ENCODE results near the gene CCDC88C.

Gene CCDC88C

DNA sequence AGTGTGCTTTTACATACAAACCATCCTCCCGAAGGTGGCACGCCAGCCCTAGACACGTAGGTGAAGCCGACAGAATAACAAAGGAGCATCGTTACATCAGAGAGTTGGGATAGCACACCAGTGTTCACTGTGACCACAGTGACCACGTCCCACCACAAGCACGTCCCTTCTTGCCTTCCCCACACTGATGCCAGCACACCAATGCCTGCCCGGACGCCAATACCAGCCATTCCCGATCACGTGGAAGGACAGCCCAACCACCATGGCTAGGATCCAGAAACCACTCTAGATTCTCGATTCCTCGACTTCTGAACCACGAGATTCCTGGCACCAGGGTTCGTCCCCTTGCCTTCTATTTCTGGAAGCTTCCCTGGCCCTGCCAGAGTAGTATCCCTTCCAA, 125.1 kb downstream of the CCDC88C start:
- no peak overlapping the region for H3K9ac ChIP-seq (ENCODE audit: low read length)
- peaks cover 24% of the 10 kb centered on the region for H3K36me3 ChIP-seq (ENCODE audit: control insufficient read depth, insufficient read depth, low read length)
- no peaks in the 10 kb centered on the region for H3K4me1 ChIP-seq (ENCODE audit: control insufficient read depth, insufficient read depth, low read length)
- H3K27ac ChIP-seq (ENCODE audit: low read depth, low read length) = no peak overlapping the region
- H3K4me3 ChIP-seq (ENCODE audit: low read length) = no peak overlapping the region
- H3K27me3 ChIP-seq (ENCODE audit: control insufficient read depth, insufficient read depth, low read length) = no peaks in the 10 kb centered on the region

DNA sequence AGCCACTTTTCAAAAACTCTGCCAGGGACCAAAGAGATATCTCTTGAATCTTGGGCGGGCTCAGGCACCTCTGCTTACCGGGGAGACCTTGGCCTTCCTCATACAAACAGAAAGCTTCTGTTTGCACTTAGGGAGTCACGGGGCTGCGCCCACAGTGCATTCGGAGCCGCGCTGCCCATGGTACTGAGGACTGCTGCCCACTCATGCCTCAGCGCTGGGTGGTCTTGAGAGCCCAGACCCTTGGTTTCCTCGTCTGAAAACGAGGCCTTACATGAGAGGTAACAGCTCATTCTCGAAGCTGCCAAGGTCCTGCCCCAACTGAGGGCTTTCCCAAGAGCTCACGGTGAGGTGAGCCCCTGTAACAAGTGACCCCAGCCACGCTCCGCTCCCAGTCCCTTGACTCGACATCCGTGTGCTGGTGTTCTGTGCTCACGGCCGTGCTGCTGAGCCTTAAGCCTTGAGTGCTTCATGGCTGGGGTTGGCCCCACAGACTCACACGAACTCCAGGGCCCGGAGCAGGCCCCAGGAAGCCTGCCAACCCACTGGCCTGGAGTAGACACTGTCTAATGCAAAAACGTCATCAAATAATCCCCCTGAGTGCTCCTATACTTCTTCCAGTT, 125.7 kb downstream of the CCDC88C start:
- Histone ChIP-seq H3K27ac (ENCODE audit: low read depth, low read length) (no peak overlapping the region), H3K36me3 (ENCODE audit: control insufficient read depth, insufficient read depth, low read length) (peaks cover 22% of the 10 kb centered on the region)

DNA sequence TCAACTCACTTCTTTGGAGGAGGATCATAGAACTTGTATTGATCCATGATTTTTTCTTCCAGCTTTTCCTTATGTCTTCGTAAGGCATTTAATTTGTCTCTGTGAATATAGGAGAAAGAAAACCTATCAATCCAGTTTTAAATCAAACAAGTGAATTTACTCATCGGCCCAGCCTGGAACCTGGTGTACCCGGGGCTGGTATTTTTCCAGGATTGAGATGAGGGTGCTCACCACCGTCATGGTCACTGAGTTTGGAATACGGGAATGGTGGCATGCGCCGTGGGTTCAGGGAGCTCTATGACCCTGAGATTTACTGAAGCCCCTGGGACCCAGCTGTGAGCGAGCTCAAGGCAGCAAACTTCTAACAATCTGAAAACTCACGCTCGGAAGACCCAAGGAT, 126.6 kb downstream of the CCDC88C start:
- Histone ChIP-seq H3K27me3 (ENCODE audit: control insufficient read depth, insufficient read depth, low read length) (no peaks in the 10 kb centered on the region), H3K27ac (ENCODE audit: low read depth, low read length) (no peak overlapping the region), H3K36me3 (ENCODE audit: control insufficient read depth, insufficient read depth, low read length) (peaks cover 14% of the 10 kb centered on the region), H3K4me3 (ENCODE audit: low read length) (no peak overlapping the region), H3K9ac (ENCODE audit: low read length) (no peak overlapping the region), H3K4me1 (ENCODE audit: control insufficient read depth, insufficient read depth, low read length) (no peaks in the 10 kb centered on the region)

More for the DNA sequence above, 125.7 kb downstream of the CCDC88C start:
- Histone ChIP-seq H3K4me1 (ENCODE audit: control insufficient read depth, insufficient read depth, low read length) (no peaks in the 10 kb centered on the region), H3K27me3 (ENCODE audit: control insufficient read depth, insufficient read depth, low read length) (no peaks in the 10 kb centered on the region), H3K9ac (ENCODE audit: low read length) (no peak overlapping the region), H3K4me3 (ENCODE audit: low read length) (no peak overlapping the region)

DNA sequence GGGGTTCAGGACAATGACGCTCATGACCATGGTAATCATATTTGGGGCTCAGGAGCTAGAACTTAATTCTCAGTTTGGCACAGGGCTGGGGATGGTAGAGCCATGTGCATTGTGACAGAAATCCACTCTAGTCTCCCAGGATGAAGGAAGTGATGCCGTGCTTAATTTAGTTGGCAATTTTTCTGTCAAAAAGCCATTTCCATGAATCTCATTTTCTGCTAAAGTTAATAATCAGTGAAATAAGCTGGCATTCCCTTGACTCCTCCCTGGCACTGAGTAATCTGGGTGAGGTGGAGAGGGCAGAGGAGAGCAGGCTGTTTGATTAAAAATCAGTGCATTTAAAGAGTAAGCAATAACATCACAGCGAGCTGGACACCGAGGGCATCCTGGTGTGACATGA, 128.2 kb downstream of the CCDC88C start:
- Histone ChIP-seq H3K4me3 (ENCODE audit: low read length) (no peak overlapping the region), H3K36me3 (ENCODE audit: control insufficient read depth, insufficient read depth, low read length) (peaks cover 11% of the 10 kb centered on the region), H3K27ac (ENCODE audit: low read depth, low read length) (no peak overlapping the region), H3K27me3 (ENCODE audit: control insufficient read depth, insufficient read depth, low read length) (no peaks in the 10 kb centered on the region), H3K9ac (ENCODE audit: low read length) (no peak overlapping the region), H3K4me1 (ENCODE audit: control insufficient read depth, insufficient read depth, low read length) (no peaks in the 10 kb centered on the region)

DNA sequence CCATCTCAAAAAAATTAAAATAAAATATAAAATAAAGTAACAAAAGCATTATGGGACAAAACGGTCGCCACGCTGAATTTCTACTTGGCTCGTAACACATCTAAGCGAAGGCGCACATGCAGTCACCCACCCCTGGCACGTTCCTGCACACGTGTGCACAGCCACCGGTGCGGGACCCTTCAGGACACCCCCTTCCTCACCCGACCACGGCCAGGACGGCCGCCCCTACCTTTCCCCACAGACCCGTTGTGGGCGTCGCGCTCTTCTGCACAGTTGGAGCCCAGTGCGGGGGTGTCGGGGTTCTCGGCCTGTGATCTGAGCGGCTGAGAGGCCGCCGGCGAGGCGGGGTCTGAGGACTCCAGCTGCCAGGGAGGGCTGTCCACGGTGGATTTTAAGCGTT, 128.7 kb downstream of the CCDC88C start:
- Histone ChIP-seq H3K9ac (ENCODE audit: low read length) (no peak overlapping the region), H3K4me3 (ENCODE audit: low read length) (no peak overlapping the region), H3K36me3 (ENCODE audit: control insufficient read depth, insufficient read depth, low read length) (peaks cover 8% of the 10 kb centered on the region), H3K27me3 (ENCODE audit: control insufficient read depth, insufficient read depth, low read length) (no peaks in the 10 kb centered on the region), H3K4me1 (ENCODE audit: control insufficient read depth, insufficient read depth, low read length) (no peaks in the 10 kb centered on the region), H3K27ac (ENCODE audit: low read depth, low read length) (no peak overlapping the region)

DNA sequence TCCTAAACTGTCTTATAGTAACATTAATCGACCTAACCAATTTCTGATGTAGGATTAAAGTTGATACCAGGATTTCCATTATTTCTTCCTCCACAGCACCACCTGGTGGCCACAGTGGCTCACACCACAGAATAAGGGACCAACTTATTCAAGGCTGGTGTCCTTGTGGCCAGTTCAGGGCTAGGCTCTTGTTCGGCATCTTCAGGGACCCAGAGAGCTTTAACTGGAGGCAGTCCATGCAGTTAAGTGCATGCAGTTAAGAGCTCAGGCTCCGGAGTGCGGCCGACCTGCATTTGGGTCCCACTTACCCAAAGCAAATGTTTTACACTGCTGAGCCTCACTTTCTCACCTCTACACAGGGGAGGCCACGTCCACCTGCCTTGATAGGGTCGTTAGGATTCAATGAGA, 131.1 kb downstream of the CCDC88C start:
- Histone ChIP-seq H3K4me1 (ENCODE audit: control insufficient read depth, insufficient read depth, low read length) (no peaks in the 10 kb centered on the region), H3K27ac (ENCODE audit: low read depth, low read length) (no peak overlapping the region), H3K4me3 (ENCODE audit: low read length) (no peak overlapping the region), H3K9ac (ENCODE audit: low read length) (no peak overlapping the region), H3K36me3 (ENCODE audit: control insufficient read depth, insufficient read depth, low read length) (no peaks in the 10 kb centered on the region), H3K27me3 (ENCODE audit: control insufficient read depth, insufficient read depth, low read length) (no peaks in the 10 kb centered on the region)

DNA sequence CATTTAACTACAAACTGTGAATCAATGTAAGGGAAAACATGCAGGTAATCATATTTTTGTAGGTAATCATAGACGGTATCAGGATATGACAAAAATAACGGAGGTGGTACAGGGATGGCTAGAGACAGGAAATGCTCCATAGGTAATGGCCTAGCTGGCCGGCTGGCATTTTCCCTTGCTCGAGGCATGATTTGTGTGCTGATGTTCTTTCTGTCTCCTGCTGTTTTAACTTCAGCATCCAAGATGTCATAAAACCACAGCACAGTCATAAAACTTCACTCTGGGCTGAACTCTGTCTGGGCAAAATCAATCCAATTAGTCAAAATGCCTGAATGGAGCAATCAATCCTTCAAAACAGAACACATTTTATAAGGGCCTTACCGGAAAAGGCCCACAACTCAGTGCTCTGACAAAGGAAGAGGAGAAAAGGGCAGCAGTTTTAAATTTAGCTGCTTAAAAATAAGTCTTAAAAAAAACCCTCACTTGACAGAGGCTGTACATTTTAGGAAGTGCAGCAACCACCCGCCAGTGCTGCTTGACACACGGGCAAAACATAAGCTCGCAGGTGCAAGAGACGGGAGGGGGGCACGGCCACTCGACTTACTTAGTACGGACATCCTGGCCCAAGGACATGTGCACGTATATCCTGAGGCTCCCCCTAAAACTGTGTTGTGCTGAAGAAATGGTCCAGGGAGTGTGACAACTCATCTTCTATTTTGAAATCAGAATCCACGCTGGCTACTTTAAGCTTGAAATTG, 132.7 kb downstream of the CCDC88C start:
- no peak overlapping the region for H3K9ac ChIP-seq (ENCODE audit: low read length)
- no peaks in the 10 kb centered on the region for H3K36me3 ChIP-seq (ENCODE audit: control insufficient read depth, insufficient read depth, low read length)
- H3K27ac ChIP-seq (ENCODE audit: low read depth, low read length) = peak overlapping the region; percentile 38
- no peaks in the 10 kb centered on the region for H3K4me1 ChIP-seq (ENCODE audit: control insufficient read depth, insufficient read depth, low read length)
- H3K4me3 ChIP-seq (ENCODE audit: low read length) = no peak overlapping the region
- no peaks in the 10 kb centered on the region for H3K27me3 ChIP-seq (ENCODE audit: control insufficient read depth, insufficient read depth, low read length)

DNA sequence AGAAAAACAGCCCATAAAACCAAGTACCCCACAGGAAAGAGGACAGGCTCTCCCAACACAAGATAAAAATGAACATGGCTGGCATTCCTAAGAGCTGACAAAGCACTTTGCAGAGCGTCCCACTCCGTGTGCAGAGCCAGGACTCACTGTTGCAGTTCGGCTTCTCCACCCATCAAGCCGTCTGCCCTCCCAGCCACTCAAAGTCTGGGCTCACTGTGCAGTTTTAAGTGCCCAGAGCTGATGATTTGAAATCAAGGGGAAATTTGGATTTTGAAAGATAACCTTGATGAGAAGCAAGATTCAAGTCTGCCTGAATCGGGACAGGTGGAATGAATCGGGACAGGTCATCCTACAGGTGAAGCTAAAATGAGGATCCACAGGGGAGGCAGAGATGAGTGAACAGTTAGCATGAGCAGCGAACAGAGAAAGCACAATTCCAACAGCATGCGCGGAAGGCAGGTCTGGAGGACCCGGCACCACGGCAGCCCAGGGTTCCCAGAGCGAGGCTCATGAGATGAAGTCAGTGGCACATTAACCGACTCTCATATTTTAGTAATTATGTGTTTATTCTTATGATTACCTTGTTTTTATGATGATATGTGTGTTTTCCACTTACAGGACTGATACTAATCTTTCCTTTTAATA, 133.4 kb downstream of the CCDC88C start:
- Histone ChIP-seq H3K4me3 (ENCODE audit: low read length) (no peak overlapping the region), H3K36me3 (ENCODE audit: control insufficient read depth, insufficient read depth, low read length) (no peaks in the 10 kb centered on the region)

DNA sequence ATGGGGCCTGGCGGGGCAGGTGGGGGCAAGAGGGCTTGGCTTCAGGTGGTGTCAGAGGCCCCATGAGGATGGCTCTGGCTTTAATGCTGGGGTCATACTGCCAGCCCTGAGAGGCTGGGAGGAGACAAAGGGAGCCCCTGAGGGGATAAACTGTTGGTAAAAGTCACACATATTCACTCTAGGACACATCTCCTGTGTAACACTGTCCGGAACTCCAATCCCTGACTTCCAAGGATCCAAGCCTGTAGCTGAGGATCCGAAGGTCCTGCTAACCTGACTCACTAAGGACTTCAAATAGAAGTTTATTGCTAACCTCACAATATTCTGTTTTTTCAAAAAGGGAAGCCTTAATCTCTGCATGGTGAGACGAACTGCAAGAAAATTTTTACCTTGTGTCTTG, 134.0 kb downstream of the CCDC88C start:
- Histone ChIP-seq H3K9ac (ENCODE audit: low read length) (no peak overlapping the region), H3K36me3 (ENCODE audit: control insufficient read depth, insufficient read depth, low read length) (no peaks in the 10 kb centered on the region), H3K4me1 (ENCODE audit: control insufficient read depth, insufficient read depth, low read length) (no peaks in the 10 kb centered on the region), H3K4me3 (ENCODE audit: low read length) (no peak overlapping the region), H3K27me3 (ENCODE audit: control insufficient read depth, insufficient read depth, low read length) (no peaks in the 10 kb centered on the region), H3K27ac (ENCODE audit: low read depth, low read length) (peak overlapping the region; percentile 6)

More for the DNA sequence above, 133.4 kb downstream of the CCDC88C start:
- Histone ChIP-seq H3K9ac (ENCODE audit: low read length) (no peak overlapping the region), H3K4me1 (ENCODE audit: control insufficient read depth, insufficient read depth, low read length) (no peaks in the 10 kb centered on the region), H3K27ac (ENCODE audit: low read depth, low read length) (peak overlapping the region; percentile 38), H3K27me3 (ENCODE audit: control insufficient read depth, insufficient read depth, low read length) (no peaks in the 10 kb centered on the region)

DNA sequence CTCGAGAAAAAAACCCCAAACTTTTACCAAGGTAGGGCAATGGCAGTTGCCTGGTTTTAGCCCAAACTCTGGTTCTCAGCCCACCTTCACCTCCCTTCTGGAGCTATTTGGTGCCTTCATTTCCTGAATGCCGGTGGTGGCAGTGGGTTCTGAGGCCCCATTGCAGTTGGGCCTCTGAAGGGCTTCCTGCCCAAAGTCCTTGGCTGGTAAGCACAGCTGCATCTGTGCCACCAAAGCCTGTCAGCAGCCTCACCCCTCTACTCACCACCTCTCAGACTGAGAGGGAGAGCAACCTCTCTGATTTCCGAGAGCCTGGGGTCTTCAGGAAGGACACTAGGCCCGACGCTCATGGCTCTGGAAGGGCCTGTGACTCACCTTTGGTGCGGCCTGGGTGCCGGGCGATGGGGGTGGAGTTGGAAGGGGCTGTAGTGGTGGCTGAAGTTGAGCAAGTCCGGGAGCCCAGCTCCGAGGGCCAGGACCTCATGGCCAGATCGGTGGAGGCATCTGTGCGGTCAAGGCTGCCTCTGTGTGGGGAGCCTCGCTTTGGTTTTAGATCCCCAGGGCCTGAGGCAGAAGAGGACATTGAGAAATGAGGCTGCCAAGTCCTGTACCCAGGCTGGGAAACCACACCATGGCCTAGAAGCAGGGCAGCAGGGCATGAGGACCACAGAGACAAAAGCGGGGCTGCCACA, 134.5 kb downstream of the CCDC88C start:
- H3K36me3 ChIP-seq (ENCODE audit: control insufficient read depth, insufficient read depth, low read length) = no peaks in the 10 kb centered on the region
- H3K27ac ChIP-seq (ENCODE audit: low read depth, low read length) = no peak overlapping the region
- no peak overlapping the region for H3K9ac ChIP-seq (ENCODE audit: low read length)
- no peak overlapping the region for H3K4me3 ChIP-seq (ENCODE audit: low read length)
- H3K27me3 ChIP-seq (ENCODE audit: control insufficient read depth, insufficient read depth, low read length) = no peaks in the 10 kb centered on the region
- no peaks in the 10 kb centered on the region for H3K4me1 ChIP-seq (ENCODE audit: control insufficient read depth, insufficient read depth, low read length)

DNA sequence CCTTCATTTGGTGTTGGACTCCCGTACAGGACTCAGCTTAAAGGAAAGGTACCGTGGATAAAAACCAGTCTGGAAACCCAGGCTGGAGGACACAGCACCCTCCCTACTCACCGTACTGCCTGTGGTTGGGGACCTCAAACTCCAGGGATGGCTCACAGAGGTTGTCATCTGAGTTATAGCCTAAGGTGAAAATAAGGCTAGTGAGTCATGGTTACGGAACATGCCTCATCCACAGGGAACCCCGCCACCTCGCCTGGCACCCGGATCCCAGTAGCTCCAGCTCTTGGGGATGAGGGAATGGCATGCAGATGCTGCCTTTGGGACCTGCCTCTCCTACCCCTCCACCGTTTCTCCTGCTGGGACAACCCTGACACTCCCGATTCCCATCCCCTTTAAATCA, 136.3 kb downstream of the CCDC88C start:
- Histone ChIP-seq H3K4me1 (ENCODE audit: control insufficient read depth, insufficient read depth, low read length) (no peaks in the 10 kb centered on the region), H3K4me3 (ENCODE audit: low read length) (no peak overlapping the region), H3K27ac (ENCODE audit: low read depth, low read length) (no peak overlapping the region), H3K9ac (ENCODE audit: low read length) (no peak overlapping the region), H3K36me3 (ENCODE audit: control insufficient read depth, insufficient read depth, low read length) (no peaks in the 10 kb centered on the region), H3K27me3 (ENCODE audit: control insufficient read depth, insufficient read depth, low read length) (no peaks in the 10 kb centered on the region)

DNA sequence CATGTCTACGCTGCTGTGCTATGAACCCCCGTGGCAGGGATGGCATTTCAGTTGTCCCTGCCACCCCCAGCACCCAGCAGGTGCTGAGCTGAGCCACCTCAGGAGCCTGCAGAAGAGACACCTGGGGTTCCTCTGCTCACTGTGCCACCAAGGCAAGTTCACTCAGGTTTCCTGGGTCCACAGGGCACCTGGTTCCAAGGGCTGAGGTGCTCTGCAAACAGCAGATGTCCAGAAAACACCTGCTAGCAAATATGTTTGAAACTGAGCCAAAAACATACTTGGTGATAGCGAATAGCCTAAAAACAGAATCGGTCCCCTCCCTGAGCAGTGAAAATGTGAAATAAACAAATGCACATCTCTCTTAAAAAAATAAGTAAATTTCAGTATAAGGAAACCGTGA, 137.5 kb downstream of the CCDC88C start:
- H3K36me3 ChIP-seq (ENCODE audit: control insufficient read depth, insufficient read depth, low read length) = no peaks in the 10 kb centered on the region
- H3K4me3 ChIP-seq (ENCODE audit: low read length) = no peak overlapping the region

More for the DNA sequence above, 137.5 kb downstream of the CCDC88C start:
- Histone ChIP-seq H3K27me3 (ENCODE audit: control insufficient read depth, insufficient read depth, low read length) (no peaks in the 10 kb centered on the region), H3K27ac (ENCODE audit: low read depth, low read length) (no peak overlapping the region), H3K9ac (ENCODE audit: low read length) (no peak overlapping the region), H3K4me1 (ENCODE audit: control insufficient read depth, insufficient read depth, low read length) (no peaks in the 10 kb centered on the region)

All from rectal smooth muscle tissue (tissue), 1 donor.